ENCODE data around the gene WNT9B.

DNA sequence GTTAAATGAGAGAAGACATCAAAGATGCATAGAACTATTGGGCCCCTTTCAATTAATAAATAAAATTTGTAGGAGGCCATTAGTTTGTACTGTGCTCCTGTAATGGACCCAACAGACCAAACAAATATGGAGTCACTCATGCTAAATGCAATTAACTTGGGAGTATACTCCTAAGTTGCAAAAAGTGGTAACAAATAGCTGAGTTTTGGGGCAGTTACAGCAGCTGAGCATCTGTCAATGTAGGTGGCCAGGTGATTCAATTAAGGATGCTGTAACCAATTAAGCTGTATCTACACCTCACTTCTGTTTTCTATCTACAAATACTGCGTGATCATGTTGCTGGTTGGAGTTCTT, 34.9 kb downstream of the WNT9B start:
- TF ChIP-seq, protein P1, sequence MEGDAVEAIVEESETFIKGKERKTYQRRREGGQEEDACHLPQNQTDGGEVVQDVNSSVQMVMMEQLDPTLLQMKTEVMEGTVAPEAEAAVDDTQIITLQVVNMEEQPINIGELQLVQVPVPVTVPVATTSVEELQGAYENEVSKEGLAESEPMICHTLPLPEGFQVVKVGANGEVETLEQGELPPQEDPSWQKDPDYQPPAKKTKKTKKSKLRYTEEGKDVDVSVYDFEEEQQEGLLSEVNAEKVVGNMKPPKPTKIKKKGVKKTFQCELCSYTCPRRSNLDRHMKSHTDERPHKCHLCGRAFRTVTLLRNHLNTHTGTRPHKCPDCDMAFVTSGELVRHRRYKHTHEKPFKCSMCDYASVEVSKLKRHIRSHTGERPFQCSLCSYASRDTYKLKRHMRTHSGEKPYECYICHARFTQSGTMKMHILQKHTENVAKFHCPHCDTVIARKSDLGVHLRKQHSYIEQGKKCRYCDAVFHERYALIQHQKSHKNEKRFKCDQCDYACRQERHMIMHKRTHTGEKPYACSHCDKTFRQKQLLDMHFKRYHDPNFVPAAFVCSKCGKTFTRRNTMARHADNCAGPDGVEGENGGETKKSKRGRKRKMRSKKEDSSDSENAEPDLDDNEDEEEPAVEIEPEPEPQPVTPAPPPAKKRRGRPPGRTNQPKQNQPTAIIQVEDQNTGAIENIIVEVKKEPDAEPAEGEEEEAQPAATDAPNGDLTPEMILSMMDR (IDR thresholded peaks at IDR 0.05; ENCODE audit: low read depth, low read length, missing input control): no peak
- TF ChIP-seq, protein P2, sequence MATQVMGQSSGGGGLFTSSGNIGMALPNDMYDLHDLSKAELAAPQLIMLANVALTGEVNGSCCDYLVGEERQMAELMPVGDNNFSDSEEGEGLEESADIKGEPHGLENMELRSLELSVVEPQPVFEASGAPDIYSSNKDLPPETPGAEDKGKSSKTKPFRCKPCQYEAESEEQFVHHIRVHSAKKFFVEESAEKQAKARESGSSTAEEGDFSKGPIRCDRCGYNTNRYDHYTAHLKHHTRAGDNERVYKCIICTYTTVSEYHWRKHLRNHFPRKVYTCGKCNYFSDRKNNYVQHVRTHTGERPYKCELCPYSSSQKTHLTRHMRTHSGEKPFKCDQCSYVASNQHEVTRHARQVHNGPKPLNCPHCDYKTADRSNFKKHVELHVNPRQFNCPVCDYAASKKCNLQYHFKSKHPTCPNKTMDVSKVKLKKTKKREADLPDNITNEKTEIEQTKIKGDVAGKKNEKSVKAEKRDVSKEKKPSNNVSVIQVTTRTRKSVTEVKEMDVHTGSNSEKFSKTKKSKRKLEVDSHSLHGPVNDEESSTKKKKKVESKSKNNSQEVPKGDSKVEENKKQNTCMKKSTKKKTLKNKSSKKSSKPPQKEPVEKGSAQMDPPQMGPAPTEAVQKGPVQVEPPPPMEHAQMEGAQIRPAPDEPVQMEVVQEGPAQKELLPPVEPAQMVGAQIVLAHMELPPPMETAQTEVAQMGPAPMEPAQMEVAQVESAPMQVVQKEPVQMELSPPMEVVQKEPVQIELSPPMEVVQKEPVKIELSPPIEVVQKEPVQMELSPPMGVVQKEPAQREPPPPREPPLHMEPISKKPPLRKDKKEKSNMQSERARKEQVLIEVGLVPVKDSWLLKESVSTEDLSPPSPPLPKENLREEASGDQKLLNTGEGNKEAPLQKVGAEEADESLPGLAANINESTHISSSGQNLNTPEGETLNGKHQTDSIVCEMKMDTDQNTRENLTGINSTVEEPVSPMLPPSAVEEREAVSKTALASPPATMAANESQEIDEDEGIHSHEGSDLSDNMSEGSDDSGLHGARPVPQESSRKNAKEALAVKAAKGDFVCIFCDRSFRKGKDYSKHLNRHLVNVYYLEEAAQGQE (IDR thresholded peaks at IDR 0.05): no peak
- TF ChIP-seq TAF1 (conservative IDR thresholded peaks at IDR 0.05): no peak

All from liver (tissue), 3 donors.